Measurements from ENCODE around the gene LIG3.

The LIG3 gene

DNA sequence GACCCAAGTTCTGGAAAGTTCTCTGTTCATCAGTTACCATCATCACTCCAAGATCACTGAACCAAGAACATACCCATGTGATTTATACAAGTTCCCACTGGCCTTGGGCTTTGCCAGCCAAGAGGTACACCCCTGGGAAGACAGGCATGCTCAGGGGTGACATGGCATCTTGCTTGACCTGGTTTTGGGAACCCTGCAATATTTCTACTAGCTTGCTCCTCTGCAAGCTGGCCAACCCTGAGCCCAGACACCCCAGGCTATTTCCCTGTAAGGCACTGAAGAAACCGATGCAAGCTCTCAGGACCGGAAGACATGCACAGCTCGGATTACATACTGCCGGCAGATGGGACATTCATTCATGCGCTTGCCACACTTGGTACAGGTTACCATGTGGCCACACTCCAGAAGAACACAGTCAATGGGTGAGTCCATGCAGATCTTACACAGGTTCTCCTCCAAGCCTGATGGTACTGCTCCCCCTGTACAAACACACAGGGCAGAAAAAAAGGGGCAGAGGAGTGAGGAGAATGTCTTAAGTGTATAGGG, 31.4 kb downstream of the LIG3 start:
- H3K4me1 ChIP-seq (ENCODE audit: control insufficient read depth, low read length), result no peaks in the 10 kb centered on the region
- H3K4me2 ChIP-seq (ENCODE audit: low read length), result no peak overlapping the region
- no peaks in the 10 kb centered on the region for H3K27me3 ChIP-seq (ENCODE audit: control insufficient read depth, low read length)
- TF ChIP-seq, protein P1, sequence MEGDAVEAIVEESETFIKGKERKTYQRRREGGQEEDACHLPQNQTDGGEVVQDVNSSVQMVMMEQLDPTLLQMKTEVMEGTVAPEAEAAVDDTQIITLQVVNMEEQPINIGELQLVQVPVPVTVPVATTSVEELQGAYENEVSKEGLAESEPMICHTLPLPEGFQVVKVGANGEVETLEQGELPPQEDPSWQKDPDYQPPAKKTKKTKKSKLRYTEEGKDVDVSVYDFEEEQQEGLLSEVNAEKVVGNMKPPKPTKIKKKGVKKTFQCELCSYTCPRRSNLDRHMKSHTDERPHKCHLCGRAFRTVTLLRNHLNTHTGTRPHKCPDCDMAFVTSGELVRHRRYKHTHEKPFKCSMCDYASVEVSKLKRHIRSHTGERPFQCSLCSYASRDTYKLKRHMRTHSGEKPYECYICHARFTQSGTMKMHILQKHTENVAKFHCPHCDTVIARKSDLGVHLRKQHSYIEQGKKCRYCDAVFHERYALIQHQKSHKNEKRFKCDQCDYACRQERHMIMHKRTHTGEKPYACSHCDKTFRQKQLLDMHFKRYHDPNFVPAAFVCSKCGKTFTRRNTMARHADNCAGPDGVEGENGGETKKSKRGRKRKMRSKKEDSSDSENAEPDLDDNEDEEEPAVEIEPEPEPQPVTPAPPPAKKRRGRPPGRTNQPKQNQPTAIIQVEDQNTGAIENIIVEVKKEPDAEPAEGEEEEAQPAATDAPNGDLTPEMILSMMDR (IDR thresholded peaks at IDR 0.05; ENCODE audit: low read depth, low read length, poor library complexity, severe bottlenecking), result no peak
- no peak for TF ChIP-seq EZH2phosphoT487 (IDR thresholded peaks at IDR 0.05; ENCODE audit: borderline replicate concordance, low read length)
- H3K36me3 ChIP-seq (ENCODE audit: control insufficient read depth, low read length), result peaks cover 7% of the 10 kb centered on the region; the same call in 1 of the 2 replicates
- H3F3A ChIP-seq (ENCODE audit: control insufficient read depth, insufficient read depth), result no peaks in the 10 kb centered on the region
- no peaks in the 10 kb centered on the region for H3K9me3 ChIP-seq (ENCODE audit: control insufficient read depth, insufficient read depth, low read length)
- no peak overlapping the region for H3K27ac ChIP-seq (ENCODE audit: low read depth, low read length)
- H3K4me3 ChIP-seq (ENCODE audit: low read length), result no peak overlapping the region
- no peaks in the 10 kb centered on the region for H3K9me2 ChIP-seq (replicated peaks; ENCODE audit: control insufficient read depth, low read length)
- no peaks in the 10 kb centered on the region; the same call in 1 of the 2 replicates for H4K20me1 ChIP-seq (ENCODE audit: control insufficient read depth, insufficient read depth, low read depth, low read length)
- H3K79me2 ChIP-seq (ENCODE audit: control insufficient read depth, low read length), result no peaks in the 10 kb centered on the region

DNA sequence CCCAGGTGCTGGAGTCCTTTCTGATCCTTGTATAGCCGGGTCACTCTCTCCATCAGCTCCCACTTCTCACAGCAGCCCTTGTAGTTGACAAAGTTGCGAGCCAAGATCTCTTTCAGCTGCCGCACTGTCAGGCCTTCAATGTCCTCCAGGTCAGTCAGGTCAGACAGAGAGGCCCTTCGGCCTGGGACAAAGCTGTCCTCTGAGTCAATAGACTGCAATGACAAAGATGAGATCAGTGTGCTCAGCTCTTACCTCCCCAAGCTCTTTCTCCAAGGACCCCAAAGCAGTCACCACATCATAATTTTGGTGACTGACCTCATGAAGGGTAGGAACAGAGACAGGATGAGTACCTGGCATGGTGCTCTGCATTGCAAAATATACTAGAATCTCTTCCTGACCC, 36.1 kb downstream of the LIG3 start:
- H3K4me2 ChIP-seq (ENCODE audit: low read length), result no peak overlapping the region
- H3K4me1 ChIP-seq (ENCODE audit: control insufficient read depth, low read length), result no peaks in the 10 kb centered on the region
- no peaks in the 10 kb centered on the region for H3K9me3 ChIP-seq (ENCODE audit: control insufficient read depth, insufficient read depth, low read length)
- no peaks in the 10 kb centered on the region for H3K27me3 ChIP-seq (ENCODE audit: control insufficient read depth, low read length)
- no peaks in the 10 kb centered on the region for H3K9me2 ChIP-seq (replicated peaks; ENCODE audit: control insufficient read depth, low read length)
- TF ChIP-seq EZH2phosphoT487 (IDR thresholded peaks at IDR 0.05; ENCODE audit: borderline replicate concordance, low read length), result no peak
- TF ChIP-seq, protein P1 (IDR thresholded peaks at IDR 0.05; ENCODE audit: low read depth, low read length, poor library complexity, severe bottlenecking), result no peak
- no peaks in the 10 kb centered on the region for H3K79me2 ChIP-seq (ENCODE audit: control insufficient read depth, low read length)
- H3K4me3 ChIP-seq (ENCODE audit: low read length), result no peak overlapping the region
- no peak overlapping the region for H3K27ac ChIP-seq (ENCODE audit: low read depth, low read length)
- no peaks in the 10 kb centered on the region for H3F3A ChIP-seq (ENCODE audit: control insufficient read depth, insufficient read depth)
- no peaks in the 10 kb centered on the region for H3K36me3 ChIP-seq (ENCODE audit: control insufficient read depth, low read length)
- no peaks in the 10 kb centered on the region for H4K20me1 ChIP-seq (ENCODE audit: control insufficient read depth, insufficient read depth, low read depth, low read length)

GRCh38 chr17:35017021-35017420, 36.7 kb downstream of the LIG3 start:
- no peaks in the 10 kb centered on the region for H3K9me3 ChIP-seq (ENCODE audit: control insufficient read depth, insufficient read depth, low read length)
- no peaks in the 10 kb centered on the region for H3K4me1 ChIP-seq (ENCODE audit: control insufficient read depth, low read length)
- no peaks in the 10 kb centered on the region for H3K27me3 ChIP-seq (ENCODE audit: control insufficient read depth, low read length)
- no peaks in the 10 kb centered on the region for H4K20me1 ChIP-seq (ENCODE audit: control insufficient read depth, insufficient read depth, low read depth, low read length)
- no peak overlapping the region for H3K27ac ChIP-seq (ENCODE audit: low read depth, low read length)
- TF ChIP-seq, protein P1 (IDR thresholded peaks at IDR 0.05; ENCODE audit: low read depth, low read length, poor library complexity, severe bottlenecking), result no peak
- no peak for TF ChIP-seq EZH2phosphoT487 (IDR thresholded peaks at IDR 0.05; ENCODE audit: borderline replicate concordance, low read length)
- H3K79me2 ChIP-seq (ENCODE audit: control insufficient read depth, low read length), result no peaks in the 10 kb centered on the region
- H3K36me3 ChIP-seq (ENCODE audit: control insufficient read depth, low read length), result no peaks in the 10 kb centered on the region
- H3F3A ChIP-seq (ENCODE audit: control insufficient read depth, insufficient read depth), result no peaks in the 10 kb centered on the region
- no peak overlapping the region for H3K4me2 ChIP-seq (ENCODE audit: low read length)
- H3K9me2 ChIP-seq (replicated peaks; ENCODE audit: control insufficient read depth, low read length), result no peaks in the 10 kb centered on the region
- no peak overlapping the region for H3K4me3 ChIP-seq (ENCODE audit: low read length)
